HCT116 (cell line): Measurements from ENCODE around the gene CPTP.

Experiments used
- CTCF ChIP-seq, 3 experiments: fragments of 200-600 bp in 1 of 3; sonication (generic) in 1 of 3; IDR thresholded peaks in 2 of 3; conservative IDR thresholded peaks in 1 of 3; 2 replicates each; pipeline ENCODE4 v1.5.1; 2012 to 2017; ENCODE audit warnings: low read depth in 2 of 3, low read length in 2 of 3, antibody characterized with exemption in 1 of 3, borderline replicate concordance in 1 of 3, control low read depth in 1 of 3, mild to moderate bottlenecking in 1 of 3, mixed read lengths in 1 of 3, mixed run types in 1 of 3, moderate library complexity in 1 of 3; ENCODE audit not compliant: insufficient read depth in 1 of 3
- EZH2 ChIP-seq: fragments of 200-600 bp; sonication (generic); IDR thresholded peaks from 2 replicates; pipeline ENCODE4 v1.6.1; 2017; ENCODE audit warnings: antibody characterized with exemption, mixed run types
- EZH2phosphoT487 ChIP-seq: fragments of 200-600 bp; IDR thresholded peaks from 2 replicates; pipeline ENCODE4 v1.6.1; 2018; ENCODE audit warnings: antibody characterized with exemption, borderline replicate concordance
- POLR2A ChIP-seq: IDR thresholded peaks from 2 replicates; pipeline ENCODE4 v1.7.0; 2011; ENCODE audit warnings: borderline replicate concordance; ENCODE audit not compliant: insufficient read depth, insufficient read length; ENCODE audit errors: extremely low read depth
- POLR2AphosphoS5 ChIP-seq: IDR thresholded peaks from 2 replicates; pipeline ENCODE4 v1.6.1; 2011; ENCODE audit warnings: mild to moderate bottlenecking, low read depth, low read length, moderate library complexity
- YY1 ChIP-seq: IDR thresholded peaks from 2 replicates; pipeline ENCODE4 v1.6.1; 2011; ENCODE audit warnings: low read length, low read depth, moderate library complexity, mild to moderate bottlenecking; ENCODE audit not compliant: insufficient replicate concordance; ENCODE audit errors: extremely low read depth

- TF ChIP-seq CTCF (IDR thresholded peaks at IDR 0.05 in 2 of 3, conservative IDR thresholded peaks at IDR 0.05 in 1 of 3; ENCODE audit: borderline replicate concordance in 1 of 3, insufficient read depth in 1 of 3, low read depth in 2 of 3, low read length in 2 of 3): no peak
- no peak for TF ChIP-seq EZH2
- 0 out of 2 replicates have a peak, but pooled peaks have one; percentile 10 for TF ChIP-seq POLR2AphosphoS5
- no peak for TF ChIP-seq EZH2phosphoT487
- no peak for TF ChIP-seq YY1
- no peak for TF ChIP-seq POLR2A
Measured at GRCh38 chr1:1331068-1331965, 6.7 kb downstream of the CPTP start, which contains the start of gene TAS1R3.
